Suppressor macrophage treated with lipopolysaccharide for 1 hour (primary cell): ENCODE results near the gene ELOVL7.
"Not testable (repeated sequence)": the region's sequence is repeated elsewhere in the genome, so short reads cannot be mapped to it uniquely, and the experiment has no call there.

Experiments
- DNase-seq, 3 donors: peaks; one replicate each; pipeline ENCODE4 v3.0.0-alpha.2; 2020 to 2022

Gene ELOVL7

DNA sequence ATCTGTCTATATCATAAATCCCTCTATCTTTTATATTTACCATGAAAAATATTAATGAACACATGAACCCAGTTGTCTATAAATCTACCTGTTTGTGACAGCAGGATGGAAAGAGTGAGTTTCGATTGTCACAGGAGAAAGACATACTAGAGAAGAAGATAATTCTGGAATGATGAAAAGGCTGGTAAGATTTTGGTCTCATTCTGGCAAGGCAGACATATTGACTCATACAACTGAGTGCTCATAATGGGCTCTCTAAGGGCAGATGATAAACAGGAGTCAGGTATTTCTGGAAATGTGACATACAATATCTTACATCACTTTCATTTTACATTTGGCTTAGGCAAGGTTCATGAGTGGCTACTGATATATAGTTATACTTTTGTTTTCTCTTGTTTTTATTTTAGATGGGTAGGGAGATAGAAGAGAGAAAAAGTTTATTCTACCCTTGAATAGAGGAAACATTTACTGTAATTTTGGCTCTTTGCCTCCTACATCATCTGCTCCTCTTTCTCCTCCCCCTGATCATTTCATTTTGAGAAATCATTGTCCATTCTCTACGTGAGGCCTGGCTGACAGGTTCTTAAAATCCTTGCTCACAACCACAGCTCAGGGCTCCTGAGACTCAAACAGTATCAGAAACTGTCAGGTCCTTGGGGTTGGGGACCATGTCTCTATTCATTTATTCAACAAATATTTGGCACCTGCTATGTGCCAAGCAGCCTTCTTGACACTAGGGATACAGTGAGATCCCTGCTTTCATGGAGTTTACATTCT lies 14.4 kb downstream of the ELOVL7 start:
- DNase-seq: peak in 1 of 3 donors; percentile 26

DNA sequence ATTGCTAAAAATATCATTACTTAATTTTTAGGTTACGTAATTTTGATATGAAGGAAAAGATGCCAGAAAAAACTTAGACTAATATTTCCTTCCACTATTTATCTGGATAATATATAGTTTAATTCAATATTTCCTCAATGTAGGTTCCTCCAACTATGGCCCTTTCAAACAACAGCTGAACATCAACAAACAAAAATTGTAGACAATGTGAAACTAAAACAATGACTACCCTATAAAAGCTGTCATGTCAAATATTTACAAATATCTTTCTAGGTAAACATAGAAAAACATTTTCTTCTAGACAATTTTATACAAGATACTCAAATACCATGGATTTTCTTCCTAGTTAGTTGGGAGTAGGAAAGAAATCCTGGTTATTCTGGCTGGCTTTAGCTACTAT lies 16.9 kb downstream of the ELOVL7 start:
- no peak for DNase-seq

DNA sequence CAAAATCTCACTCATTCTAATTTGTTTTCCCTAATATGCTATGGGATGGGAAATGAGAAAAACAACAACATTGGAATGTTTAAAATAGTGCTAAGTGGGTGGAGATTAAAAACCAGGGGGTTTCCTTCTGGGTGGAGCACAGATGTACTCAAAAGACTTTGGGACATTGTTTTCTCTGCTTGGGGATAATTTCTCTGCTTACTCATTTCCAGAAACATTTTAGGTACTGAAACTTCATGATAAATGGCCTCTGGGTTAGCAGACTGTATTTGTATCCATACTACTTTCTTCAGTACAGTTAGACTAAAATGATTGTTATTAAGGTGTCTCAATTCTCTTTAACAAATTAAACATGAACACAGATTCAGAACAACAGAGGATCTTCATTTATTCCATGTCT lies 17.4 kb downstream of the ELOVL7 start:
- peak; percentile 15 to 39 (median 22) for DNase-seq

DNA sequence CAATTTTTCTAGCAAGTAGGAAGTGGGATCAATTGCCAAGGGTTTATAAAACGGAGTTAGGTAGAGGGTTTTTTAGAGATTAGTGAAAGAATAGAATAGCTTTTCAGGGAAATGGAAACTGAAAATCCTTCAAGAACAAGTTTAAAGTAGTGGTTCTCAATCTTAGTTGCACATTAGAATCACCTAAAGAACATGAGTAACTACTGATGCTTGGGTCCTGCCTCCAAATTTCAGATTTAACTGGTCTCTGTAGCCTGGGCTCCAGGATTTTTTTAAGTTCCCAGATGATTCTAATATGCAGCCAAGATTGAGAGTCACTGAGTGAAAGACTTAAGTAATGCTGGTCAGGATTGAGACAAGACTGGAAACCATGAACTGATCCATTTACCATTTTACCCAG lies 20.5 kb downstream of the ELOVL7 start:
- DNase-seq: no peak

DNA sequence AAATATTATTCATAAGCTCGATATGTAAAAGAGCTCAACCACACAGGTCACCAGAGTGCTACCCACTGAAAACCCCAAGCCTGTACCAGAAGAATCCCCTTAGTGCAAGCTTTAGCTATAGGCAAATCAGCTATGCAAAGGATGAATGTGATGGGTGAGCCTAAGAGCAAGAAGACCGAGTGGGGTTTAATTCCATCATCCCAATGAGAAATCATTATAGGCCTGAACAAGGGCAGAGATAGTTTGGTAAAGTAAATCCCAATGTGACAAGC lies 21.8 kb downstream of the ELOVL7 start:
- no peak for DNase-seq

DNA sequence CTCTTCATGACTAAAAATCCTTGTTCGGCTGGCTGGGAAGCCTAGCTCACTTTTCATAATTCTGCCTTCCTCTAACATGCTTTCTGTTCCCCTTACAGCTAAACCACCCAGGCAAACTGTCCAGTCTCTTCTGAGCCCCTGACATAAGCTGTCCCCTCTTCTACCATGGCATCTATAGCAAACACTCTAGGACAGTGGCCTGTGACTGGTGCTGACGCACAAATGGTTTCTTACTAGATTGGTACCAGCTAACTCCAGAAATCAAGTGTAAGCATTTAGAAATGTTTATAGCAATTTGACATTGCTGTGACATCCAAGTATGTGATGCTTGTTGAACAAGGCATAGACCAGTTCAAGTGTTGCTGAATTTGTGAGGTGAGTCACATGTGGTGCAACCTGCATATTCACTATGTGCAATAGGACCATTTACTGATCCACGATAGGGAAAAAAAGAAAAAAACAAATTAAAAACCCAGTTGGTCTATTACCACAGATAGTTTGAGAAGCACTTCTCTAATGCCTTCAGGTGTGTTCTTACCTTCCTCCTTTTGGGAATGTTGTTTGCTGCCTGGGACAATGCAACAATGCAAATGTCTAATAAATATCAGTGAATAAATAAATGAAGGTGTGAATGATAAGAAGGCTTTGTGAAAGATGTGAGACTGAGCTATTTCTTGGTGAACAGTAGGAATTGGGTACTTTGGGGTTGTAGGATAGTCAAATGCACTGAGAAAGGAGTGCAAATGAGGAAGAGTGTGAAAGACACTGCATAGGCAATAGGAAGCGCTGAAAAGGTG lies 22.4 kb downstream of the ELOVL7 start:
- peak in 1 of 3 donors; percentile 25 for DNase-seq

DNA sequence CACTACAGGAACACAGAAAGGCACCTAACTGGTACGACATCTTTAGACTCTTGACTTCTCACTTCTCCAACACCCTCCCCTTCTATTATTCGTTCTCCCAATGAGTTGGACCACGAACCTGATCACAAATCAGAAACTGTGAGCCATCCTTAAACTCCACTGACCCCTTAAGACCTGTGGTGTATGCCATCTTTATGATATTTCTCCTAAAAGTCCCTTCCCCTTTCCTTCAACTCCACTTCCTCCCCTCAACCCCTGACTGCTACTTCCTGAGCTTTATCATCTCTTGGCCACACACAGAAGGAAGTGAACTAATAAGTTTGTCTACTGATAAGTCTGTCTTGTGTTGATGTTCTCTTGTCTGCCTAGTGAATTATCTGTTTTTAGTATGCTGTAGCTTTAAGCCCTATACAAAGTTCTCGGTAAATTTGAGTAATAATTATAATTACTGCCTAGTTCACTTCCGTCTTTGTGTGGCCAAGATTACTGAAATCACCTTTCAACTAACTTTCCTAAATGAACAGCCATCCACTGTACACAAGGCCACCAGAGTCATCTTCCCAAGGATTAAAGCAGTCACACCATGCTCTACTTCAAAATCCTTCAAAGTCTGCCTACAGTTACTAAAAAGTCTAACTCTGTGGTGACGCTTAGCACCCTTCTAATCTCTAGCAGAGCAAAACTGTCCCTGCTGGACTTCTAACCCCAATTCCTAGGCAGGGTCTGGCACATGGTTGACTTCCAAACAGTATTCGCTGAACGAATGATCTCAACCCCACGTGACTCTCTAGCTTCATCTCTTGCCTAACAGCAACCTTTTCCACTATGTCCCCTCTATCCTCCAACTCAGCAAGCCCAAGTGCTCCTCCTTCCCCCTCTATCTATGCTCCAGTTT lies 23.2 kb downstream of the ELOVL7 start:
- DNase-seq: peak; percentile 32 to 45 (median 36)

DNA sequence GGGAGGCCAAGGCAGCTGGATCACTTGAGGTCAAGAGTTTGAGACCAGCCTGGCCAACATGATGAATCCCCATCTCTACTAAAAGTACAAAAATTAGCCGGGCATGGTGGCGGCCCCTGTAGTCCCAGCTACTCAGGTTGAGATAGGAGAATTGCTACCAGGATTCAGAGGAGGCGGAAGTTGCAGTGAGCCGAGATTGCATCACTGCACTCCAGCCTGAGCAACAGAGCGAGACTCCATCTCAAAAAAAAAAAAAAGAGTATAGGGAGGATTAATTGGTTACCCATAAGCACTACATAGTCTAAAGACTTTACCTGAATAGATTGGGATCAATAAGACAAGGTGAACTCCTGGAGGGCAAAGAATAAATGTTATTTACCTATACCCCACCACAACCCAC lies 27.9 kb downstream of the ELOVL7 start:
- DNase-seq: not testable (repeated sequence)

DNA sequence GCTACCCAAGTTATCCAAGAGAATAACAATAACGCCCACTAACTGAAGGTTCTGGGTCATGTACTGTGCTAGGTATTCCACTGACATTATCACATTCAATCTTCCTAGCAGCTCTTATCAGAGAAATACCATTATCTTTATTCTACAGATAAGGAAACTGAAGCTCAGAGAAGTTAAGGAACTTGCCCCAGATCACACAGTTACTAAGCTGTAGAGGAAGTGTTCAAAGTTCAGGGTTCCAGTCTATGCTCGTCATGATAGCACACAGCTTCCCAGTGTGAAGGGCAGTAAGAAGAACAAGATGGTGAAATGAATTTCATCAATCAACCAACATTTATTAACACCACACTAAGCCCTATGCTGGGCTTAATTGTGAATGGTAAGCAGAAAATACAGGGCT lies 29.6 kb downstream of the ELOVL7 start:
- no peak for DNase-seq

DNA sequence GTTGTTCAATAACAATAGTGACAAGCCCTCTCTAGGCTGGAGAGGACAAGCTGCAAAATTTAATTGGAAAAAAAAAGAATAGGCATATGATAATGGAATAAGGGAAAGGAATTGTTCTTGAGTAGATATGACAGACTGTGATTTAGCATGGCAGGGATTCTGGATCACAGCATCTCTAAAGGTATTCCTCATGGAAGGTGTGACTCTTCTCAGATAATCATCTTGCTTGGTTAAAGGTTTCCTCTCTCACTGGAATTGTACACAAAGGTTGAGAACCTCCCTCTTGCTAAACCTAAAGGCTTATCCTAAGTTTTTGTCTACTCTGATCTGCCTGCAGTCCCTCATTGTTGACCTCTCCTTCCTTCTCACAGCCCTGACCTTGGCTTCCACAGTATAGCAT lies 31.6 kb downstream of the ELOVL7 start:
- no peak for DNase-seq

DNA sequence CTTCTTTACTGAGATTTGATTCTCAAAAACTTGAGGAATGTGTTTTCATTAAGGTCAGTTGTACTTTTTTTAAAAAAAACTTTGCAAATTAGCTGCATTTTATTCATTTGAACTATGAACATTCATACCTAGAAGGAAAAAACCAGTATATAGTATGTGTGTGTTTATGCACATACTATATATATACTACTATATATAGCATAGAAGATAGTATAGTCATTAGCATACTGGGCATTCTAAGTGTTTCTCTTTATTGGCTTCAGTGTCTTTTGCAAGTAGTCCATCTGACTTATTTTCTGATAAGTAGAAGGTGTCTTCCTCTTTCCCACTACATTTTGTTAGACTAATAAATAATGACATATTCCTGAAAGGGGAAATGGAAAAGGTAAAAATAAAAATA lies 33.0 kb downstream of the ELOVL7 start:
- no peak for DNase-seq

DNA sequence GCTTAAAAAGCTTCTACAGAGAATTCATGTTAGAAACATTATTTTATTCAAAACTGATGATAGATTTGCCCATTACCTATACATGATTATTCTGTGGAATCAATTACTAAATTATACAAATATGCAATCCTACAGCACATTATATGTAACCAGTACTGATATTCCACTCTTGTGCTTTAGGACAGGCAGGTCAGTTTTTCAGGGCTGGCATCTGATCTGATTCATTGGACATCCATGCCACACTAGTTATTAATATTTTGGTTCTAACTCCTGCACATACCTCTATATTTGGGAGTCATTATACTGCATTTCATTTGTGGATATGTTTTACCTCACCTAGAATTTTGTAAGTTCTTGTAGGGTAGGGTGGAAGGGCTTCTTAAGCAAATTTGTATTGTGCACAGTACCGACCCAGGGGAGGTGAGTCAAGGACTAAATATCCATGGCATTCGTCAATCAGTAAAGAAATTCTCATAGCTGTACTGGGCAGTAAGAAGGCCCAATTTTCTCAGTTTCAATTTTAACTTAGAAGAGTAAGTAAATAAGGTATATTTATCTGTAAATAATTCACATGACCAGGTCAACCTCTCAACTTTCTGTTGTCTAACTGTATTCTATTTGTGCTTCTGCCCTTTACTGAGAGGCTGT lies 33.5 kb downstream of the ELOVL7 start:
- DNase-seq: no peak

DNA sequence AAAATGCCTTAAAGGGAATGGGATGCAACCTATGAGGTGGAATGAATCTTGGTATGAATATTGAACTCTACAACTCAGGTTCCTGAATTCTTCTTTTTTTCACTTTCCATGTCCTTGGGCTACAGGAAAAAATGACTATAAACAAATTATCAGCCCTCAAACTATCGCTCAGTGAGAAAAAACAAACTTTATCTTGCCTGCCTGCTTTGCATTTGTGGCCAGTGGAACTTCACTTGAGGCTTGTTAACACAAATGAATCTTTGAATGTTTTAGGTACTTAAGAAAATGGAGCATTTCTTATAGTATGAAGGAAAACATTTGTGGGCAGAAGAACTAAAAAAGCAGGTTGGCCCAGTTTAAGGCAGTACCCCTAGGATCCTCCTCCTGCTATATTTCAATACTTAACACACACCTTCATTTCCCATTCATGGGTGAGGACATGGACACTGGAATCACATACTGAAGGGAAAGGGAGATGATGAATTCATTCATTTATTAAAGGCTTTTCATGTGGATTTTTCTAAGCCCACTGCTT lies 34.1 kb downstream of the ELOVL7 start:
- DNase-seq: no peak

DNA sequence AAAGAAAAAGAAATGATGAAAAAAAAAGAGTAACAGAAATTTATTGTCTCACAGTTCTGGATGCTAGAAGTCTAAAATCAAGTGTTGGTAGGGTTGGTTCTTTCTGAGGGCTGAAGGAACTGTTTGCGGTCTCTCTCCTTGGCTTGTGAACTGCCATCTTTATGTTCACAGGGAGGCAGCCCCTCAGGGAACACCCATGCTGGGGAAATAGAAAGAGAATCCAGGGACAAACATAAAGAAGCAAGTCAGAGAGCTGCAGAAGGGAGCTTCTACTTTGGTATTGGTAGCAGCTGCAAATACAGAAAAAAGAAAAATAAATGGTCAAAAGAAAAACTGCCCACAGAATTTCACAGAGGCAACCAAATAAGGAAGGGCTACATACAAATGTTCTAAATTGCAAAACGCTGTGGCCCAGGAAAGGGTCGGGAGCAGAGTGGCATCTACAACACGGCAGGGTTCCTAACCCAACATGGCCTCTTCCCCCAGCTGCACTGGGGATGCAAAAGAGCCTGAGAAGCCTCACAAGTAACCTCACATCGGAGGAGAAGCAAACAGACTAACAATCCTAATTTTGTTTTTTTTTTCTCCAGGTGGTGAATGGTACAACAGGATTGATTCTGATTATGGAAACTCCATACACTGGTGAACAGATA lies 37.4 kb downstream of the ELOVL7 start:
- no peak for DNase-seq

DNA sequence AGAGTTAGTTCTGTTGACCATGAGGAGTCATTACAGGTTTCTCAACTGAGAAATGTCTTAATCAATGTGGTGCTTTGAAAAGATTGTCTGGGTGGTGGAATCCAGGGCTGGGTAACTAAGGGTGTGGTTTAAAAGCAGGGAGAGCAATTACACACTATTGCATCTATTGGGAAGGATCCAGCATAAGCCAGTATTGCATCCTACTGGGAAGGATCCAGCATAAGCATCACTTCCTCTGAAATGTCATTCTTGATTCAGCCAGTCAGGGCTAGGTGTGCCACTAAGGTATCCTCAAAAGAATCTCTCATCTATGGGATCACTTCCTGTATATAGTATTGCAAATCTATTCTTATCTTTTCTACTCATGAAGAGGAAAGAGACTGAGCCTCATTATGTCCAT lies 38.6 kb downstream of the ELOVL7 start:
- no peak for DNase-seq

DNA sequence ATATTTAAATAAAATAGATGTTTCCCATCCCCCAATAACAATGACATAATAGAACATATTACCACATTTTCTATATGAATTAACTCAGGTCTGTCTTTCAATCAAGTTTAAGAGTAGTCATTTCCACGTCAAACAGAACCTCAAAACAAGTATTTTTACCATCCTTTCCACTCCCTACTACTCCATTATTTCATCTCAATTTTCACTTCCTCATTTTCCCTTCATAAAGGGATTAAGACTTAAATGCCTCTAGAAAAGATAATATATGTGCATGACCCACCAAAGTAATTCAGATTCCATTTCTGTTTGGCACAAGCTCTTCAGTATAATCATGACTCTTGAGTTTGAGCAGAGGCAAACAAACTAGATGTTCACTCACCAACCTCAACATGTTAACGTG lies 40.4 kb downstream of the ELOVL7 start:
- DNase-seq: no peak

DNA sequence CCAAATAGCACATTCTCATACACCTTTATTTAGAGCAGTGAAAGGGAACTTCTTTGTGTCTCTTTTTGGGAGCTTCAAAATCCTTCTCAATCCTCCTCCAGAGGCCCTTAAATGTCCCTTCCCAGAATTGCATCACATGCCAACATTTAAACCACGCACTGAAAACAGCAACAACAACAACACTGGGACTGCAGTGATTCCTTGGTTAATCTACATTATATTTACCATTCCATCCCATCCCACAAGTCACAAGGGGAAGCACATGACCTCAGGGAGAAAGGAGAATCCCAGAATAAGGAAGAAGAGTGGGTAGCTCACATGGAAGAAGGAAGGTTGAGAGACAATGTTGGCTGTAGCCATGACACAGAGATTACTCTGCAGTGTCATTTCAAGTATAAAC lies 41.1 kb downstream of the ELOVL7 start:
- DNase-seq: no peak

DNA sequence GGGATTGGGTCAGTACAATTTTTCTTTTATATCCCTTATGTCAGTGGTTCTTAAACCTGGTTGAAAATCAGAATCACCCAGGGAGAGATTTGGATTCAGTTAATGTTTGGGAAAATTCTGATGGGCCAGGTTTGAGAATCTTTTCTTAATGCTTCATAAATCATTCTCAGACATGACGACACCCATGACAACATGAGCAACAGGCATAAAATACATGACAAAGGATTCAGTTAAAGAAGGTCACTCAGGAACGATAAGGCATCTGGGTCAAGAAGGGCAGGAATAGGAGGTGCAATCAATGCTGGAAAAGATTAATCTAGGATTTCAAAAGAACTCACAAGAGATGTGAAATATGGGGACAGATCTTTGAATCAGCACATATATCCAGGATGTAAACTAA lies 41.8 kb downstream of the ELOVL7 start:
- no peak for DNase-seq

DNA sequence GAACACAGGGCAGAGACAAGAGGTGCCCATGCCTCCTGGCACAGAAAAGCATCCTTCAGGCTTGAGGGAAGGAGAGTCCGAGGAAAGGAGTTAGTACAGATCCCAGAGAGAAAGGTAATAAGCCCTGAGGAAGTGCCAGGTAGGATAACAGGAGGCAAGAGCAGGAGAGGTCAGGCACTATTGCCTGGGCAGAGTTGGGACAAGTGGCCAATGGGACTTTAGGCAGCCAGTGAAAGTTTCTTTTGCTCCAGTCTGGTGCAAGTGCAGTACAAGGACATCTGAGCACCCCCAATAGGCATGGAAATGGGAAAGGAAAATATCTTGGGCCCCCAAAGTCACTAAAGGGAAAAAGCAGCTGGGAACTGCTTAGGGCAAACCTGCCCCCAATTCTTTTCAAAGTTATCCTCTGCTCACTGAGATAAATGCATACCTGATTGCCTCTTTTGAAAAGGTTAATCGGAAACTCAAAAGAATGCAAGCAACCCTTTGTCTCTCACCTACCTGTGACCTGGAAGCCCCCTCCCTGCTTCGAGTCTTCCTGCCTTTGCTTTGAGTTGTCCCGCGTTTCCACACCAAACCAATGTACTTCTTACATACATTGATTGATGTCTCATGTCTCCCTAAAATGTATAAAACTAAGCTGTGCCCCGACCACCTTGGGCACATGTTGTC lies 46.5 kb downstream of the ELOVL7 start:
- no peak for DNase-seq

DNA sequence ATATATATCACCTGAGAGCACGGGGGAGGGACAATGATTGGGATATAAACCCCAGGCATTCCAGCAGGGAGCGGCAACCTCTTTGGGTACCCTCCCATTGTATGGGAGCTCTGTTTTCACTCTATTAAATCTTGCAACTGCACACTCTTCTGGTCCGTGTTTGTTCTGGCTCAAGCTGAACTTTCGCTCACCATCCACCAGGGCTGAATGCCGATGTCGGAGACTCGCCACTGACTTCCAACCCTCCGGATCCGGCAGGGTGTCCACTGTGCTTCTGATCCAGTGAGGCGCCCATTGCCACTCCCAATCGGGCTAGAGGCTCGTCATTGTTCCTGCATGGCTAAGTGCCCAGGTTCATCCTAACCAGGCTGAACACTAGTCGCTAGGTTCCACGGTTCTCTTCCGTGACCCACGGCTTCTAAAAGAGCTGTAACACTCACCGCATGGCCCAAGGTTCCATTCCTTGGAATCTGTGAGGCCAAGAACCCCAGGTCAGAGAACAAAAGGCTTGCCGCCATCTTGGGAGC lies 48.6 kb downstream of the ELOVL7 start:
- not testable (repeated sequence) for DNase-seq

DNA sequence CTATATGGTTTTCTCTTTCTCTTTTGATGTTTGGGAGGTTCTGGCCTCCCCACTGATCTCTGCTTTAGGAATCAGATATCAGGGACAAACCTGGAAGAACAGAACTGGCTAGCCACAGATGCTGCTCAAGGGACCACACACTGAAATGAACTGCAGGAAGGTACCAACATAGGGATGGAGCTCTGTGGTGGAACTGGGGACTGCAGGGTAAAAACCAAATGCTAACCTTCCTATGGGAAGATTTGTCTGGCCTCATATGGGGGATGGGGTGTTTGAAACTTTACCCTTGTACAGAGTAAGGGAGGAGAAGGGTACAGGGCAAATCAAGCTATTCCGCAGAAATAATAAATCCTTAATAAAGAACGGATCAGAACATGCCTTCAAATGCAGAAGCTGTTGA lies 49.4 kb downstream of the ELOVL7 start:
- no peak for DNase-seq
